Stomach (tissue), 9 donors: Measurements from ENCODE around the gene ASCC2. TPM values are rescaled to one million over a fixed set of nuclear protein-coding genes. Genes with fewer than 3 reads are reported as not detected.

Experiments used
- DNase-seq, 2 donors: peaks; one replicate each; pipeline versions ENCODE4 v3.0.0 to v3.0.0-alpha.2; 2013 to 2019
- H3K27ac ChIP-seq, 5 donors: fragments of 200-600 bp in 4 of 5; sonication (generic) in 4 of 5; one replicate each; pipeline ENCODE4 v1.5.1; 2013 to 2019; ENCODE audit warnings: mild to moderate bottlenecking in 1 of 5, moderate library complexity in 1 of 5
- H3K27me3 ChIP-seq, 3 donors: fragments of 200-600 bp; sonication (generic); one replicate each; pipeline ENCODE4 v1.5.1; 2017 to 2019; ENCODE audit warnings: mixed run types in 1 of 3
- H3K36me3 ChIP-seq, 4 donors: fragments of 200-600 bp; sonication (generic); 1 replicate in 3 of 4; 2 replicates in 1 of 4; pipeline ENCODE4 v1.5.1; 2016 to 2019
- H3K4me1 ChIP-seq, 4 donors: fragments of 200-600 bp; sonication (generic); one replicate each; pipeline ENCODE4 v1.5.1; 2016 to 2019
- H3K4me3 ChIP-seq, 4 donors: fragments of 200-600 bp; sonication (generic) in 3 of 4; one replicate each; pipeline ENCODE4 v1.5.1; 2016 to 2019; ENCODE audit warnings: mild to moderate bottlenecking in 1 of 4
- H3K9me3 ChIP-seq, 4 donors: fragments of 200-600 bp; sonication (generic); one replicate each; pipeline ENCODE4 v1.5.1; 2016 to 2019
- CTCF ChIP-seq, 7 experiments: fragments of 450-650 bp in 4 of 7; fragments of 200-600 bp in 3 of 7; sonication (generic) in 3 of 7; IDR thresholded peaks; one replicate each; pipeline ENCODE4 v1.5.1; 2016 to 2019; ENCODE audit warnings: antibody characterized with exemption in 7 of 7, control low read depth in 2 of 7, mild to moderate bottlenecking in 1 of 7
- EP300 ChIP-seq: sonication (generic); formaldehyde crosslinking; IDR thresholded peaks from one replicate; pipeline ENCODE4 v1.6.1; 2017; ENCODE audit warnings: antibody characterized with exemption
- POLR2A ChIP-seq, 4 donors: fragments of 450-650 bp; IDR thresholded peaks; one replicate each; pipeline ENCODE4 v1.6.1; 2016; ENCODE audit warnings: antibody characterized with exemption in 4 of 4, control low read depth in 2 of 4, mild to moderate bottlenecking in 1 of 4, moderate library complexity in 1 of 4
- POLR2AphosphoS5 ChIP-seq, 3 donors: sonication (generic); formaldehyde crosslinking; IDR thresholded peaks; one replicate each; pipeline ENCODE4 v1.6.1; 2016; ENCODE audit warnings: antibody characterized with exemption in 3 of 3
- WGBS, 5 donors: extraction: QIAGEN DNeasy Blood & Tissue Kit in 3 of 5; methylation state at CpG; one replicate each; pipeline versions ENCODE4 v1.1.5 to v1.1.7; 2013 to 2018; 5-methylcytosine and 5-hydroxymethylcytosine counted together
- intact Hi-C: fragments of 100-400 bp; cut with DNase I; formaldehyde crosslinking; loops from one replicate; pipeline ENCODE4 v1.15.1; 2023; ENCODE audit warnings: low total_unique reads
- polyA plus RNA-seq, 3 donors: library from polyadenylated mRNA; stranded (reverse); fragments of 200-250 nt; gene quantifications; one replicate each; pipeline ENCODE4 v1.2.3, GENCODE V29; 2013
- total RNA-seq, 5 donors: library from RNA; depleted of rRNA; stranded (reverse); fragments of >200 nt; gene quantifications; one replicate each; pipeline versions ENCODE4 v1.1.0 to v1.2.3, GENCODE V29; 2014 to 2016
- donor health status: healthy with polysubstance abuse.
- donor health status: Bipolar disorder and iron deficiency.
- donor health status: healthy.

Gene ASCC2
- total and polyA plus RNA-seq, 8 donors = 39.7 to 129 (median 67.3) TPM

- peaks cover 7 to 20% (median 13%) of the 10 kb centered on the region in 4 donors for H3K4me1 ChIP-seq
- no peaks in the 10 kb centered on the region for H3K27me3 ChIP-seq
- intact Hi-C loops = no loop called here
- H3K36me3 ChIP-seq = peaks cover 54 to 100% (median 95%) of the 10 kb centered on the region in 4 donors
- no peak for DNase-seq
- H3K9me3 ChIP-seq = no peaks in the 10 kb centered on the region
- H3K4me3 ChIP-seq = no peak overlapping the region
- TF ChIP-seq CTCF (IDR thresholded peaks at IDR 0.05) (no peak), POLR2A (IDR thresholded peaks at IDR 0.05) (no peak), EP300 (no peak), POLR2AphosphoS5 (IDR thresholded peaks at IDR 0.05) (no peak)
- WGBS, 5 donors = 96 to 98% (median 96%) methylated on average over 17 of the region's 17 CpGs
- H3K27ac ChIP-seq = no peak overlapping the region
Measured at GRCh38 chr22:29793396-29793795, 44.7 kb downstream of the ASCC2 start.

- H3K27me3 ChIP-seq = no peaks in the 10 kb centered on the region
- no peak overlapping the region for H3K4me3 ChIP-seq
- H3K36me3 ChIP-seq = peaks cover 49 to 80% (median 77%) of the 10 kb centered on the region in 4 donors
- H3K9me3 ChIP-seq = no peaks in the 10 kb centered on the region
- intact Hi-C loops = no loop called here
- TF ChIP-seq POLR2A (IDR thresholded peaks at IDR 0.05) (no peak), POLR2AphosphoS5 (IDR thresholded peaks at IDR 0.05) (no peak), EP300 (no peak), CTCF (IDR thresholded peaks at IDR 0.05) (no peak)
- 87 to 94% (median 92%) methylated on average over 5 of the region's 5 CpGs for WGBS, 5 donors
- no peak for DNase-seq
- H3K4me1 ChIP-seq = peaks cover 19 to 30% (median 28%) of the 10 kb centered on the region in 4 donors
- H3K27ac ChIP-seq = no peak overlapping the region
Measured at GRCh38 chr22:29790061-29790460, 48.0 kb downstream of the ASCC2 start.

DNA sequence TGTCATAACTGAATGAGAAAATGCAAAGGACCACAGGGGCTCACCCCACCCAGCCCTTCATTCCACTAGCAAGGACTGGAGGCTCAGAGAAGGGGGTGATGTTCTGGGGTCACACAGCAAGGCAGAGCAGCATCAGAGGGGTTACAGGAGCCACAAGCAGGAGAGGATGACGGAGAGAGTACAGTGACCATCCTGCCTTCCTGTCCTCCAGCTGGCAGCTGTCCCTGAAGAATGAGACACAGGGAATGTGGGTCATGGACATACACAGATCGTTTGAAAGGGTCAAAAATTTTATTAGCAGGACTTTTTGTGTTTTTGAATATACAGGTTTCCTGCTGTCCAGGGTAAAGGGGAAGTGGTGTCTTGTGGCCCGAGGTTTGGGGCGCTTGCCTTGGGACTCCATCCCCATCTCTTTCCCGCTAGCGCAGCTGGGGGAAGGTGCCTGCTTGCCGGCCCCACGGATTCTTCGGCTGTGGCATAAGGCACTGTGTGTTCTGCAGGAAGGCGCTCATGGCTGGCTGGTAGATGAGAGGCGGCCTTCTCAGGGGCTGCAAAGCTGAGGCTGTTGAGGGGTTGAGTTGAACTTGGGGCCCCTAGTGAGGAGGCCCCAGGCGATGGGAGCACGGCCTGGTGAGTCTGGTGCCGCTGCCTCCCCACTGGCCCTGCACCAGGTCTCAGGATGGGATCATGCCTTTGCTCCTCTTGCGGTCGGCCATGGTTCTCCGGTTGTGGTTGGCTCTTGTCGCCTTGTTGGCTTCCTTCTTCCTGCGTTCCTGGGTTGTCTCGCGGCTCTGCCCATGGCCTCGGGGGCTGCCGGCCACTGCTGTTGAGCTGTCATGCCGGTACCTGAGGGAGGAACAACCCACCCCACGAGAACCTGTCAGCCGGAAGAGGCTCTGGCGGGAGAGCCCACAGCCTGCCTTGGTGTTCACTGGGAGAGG lies 49.5 kb downstream of the ASCC2 start:
- whole genome bisulfite sequencing, 5 donors = 89 to 92% (median 91%) methylated on average over 17 to 27 of the region's 27 CpGs
- DNase-seq = no peak
- no peaks in the 10 kb centered on the region for H3K27me3 ChIP-seq
- peaks cover 26 to 45% (median 42%) of the 10 kb centered on the region in 4 donors for H3K4me1 ChIP-seq
- peaks cover 49 to 66% (median 63%) of the 10 kb centered on the region in 4 donors for H3K36me3 ChIP-seq
- H3K4me3 ChIP-seq = no peak overlapping the region
- H3K27ac ChIP-seq = peak overlapping the region in 2 of 5 donors; percentile 67 to 84
- intact Hi-C loops = no loop called here
- TF ChIP-seq EP300 (no peak), CTCF (IDR thresholded peaks at IDR 0.05) (no peak), POLR2AphosphoS5 (IDR thresholded peaks at IDR 0.05) (no peak), POLR2A (IDR thresholded peaks at IDR 0.05) (no peak)
- H3K9me3 ChIP-seq = no peaks in the 10 kb centered on the region

DNA sequence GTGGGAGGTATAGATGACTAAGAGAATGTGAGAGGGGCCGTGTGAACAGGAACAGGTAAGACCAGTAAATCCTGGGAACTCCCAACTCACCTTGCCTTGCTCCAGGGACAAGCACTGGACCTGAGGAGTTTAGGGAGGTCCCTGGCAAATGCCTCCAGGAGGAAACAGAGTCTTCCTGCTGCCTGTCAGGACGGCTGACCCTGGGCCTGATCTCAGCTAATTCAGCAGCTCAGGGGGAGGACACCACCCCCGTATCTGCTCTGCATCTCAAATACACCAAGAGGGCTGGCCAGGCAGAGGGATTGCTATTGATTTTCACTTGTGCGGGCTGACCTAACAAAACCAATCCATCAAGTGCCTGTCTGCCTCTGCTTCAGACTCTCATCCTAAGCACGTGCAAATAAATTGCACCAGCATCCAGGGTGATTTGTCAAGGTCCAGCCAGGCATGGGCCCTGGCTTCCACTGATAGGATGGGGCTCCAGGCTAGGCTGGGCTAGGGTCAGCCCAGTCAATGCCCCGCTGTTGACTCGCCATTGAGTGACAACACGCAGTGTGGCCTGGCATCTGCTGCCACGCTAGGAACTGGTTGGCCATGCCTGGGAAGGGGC lies 50.6 kb downstream of the ASCC2 start:
- DNase-seq = peak in 1 of 2 donors; percentile 82
- H3K4me1 ChIP-seq = peaks cover 26 to 56% (median 48%) of the 10 kb centered on the region in 4 donors
- H3K27me3 ChIP-seq = no peaks in the 10 kb centered on the region
- peaks cover 39 to 54% (median 51%) of the 10 kb centered on the region in 4 donors for H3K36me3 ChIP-seq
- TF ChIP-seq POLR2A (IDR thresholded peaks at IDR 0.05) = no peak
- no peaks in the 10 kb centered on the region for H3K9me3 ChIP-seq
- intact Hi-C loops = no loop called here
- H3K27ac ChIP-seq = peak overlapping the region; percentile 9 to 84 (median 55)
- H3K4me3 ChIP-seq = no peak overlapping the region
- 55 to 65% (median 58%) methylated on average over 7 to 9 of the region's 9 CpGs for WGBS, 5 donors
